GM19324 (cell line): ENCODE data around the gene ALKBH1.
"Not testable (repeated sequence)": the region's sequence is repeated elsewhere in the genome, so short reads cannot be mapped to it uniquely, and the experiment has no call there.

Experiments used
- ATAC-seq: cut with Tn5 transposase; IDR thresholded peaks from one replicate; pipeline ENCODE4 v1.9.1; 2021; ENCODE audit warnings: mild to moderate bottlenecking, moderate library complexity; ENCODE audit not compliant: unreplicated experiment, low FRiP score

Gene ALKBH1

GRCh38 chr14:77681196-77682157, 26.3 kb downstream of the ALKBH1 start:
- no peak for ATAC-seq

- ATAC-seq, result no peak
Measured at GRCh38 chr14:77674931-77675330, 32.9 kb downstream of the ALKBH1 start.

- no peak for ATAC-seq
Measured at GRCh38 chr14:77673193-77673592, 34.6 kb downstream of the ALKBH1 start.

GRCh38 chr14:77667331-77667730, 40.5 kb downstream of the ALKBH1 start:
- ATAC-seq, result no peak

GRCh38 chr14:77663293-77663692, 44.5 kb downstream of the ALKBH1 start:
- ATAC-seq, result no peak

- ATAC-seq, result not testable (repeated sequence)
Measured at GRCh38 chr14:77661562-77661961, 46.3 kb downstream of the ALKBH1 start.

- no peak for ATAC-seq
Measured at GRCh38 chr14:77660754-77661153, 47.1 kb downstream of the ALKBH1 start.

GRCh38 chr14:77659831-77660230, 48.0 kb downstream of the ALKBH1 start:
- ATAC-seq, result no peak

GRCh38 chr14:77657280-77657679, 50.5 kb downstream of the ALKBH1 start:
- ATAC-seq, result no peak

GRCh38 chr14:77654001-77654441, 53.8 kb downstream of the ALKBH1 start:
- no peak for ATAC-seq

GRCh38 chr14:77649326-77649725, 58.5 kb downstream of the ALKBH1 start:
- ATAC-seq, result no peak

GRCh38 chr14:77648520-77649200, 59.2 kb downstream of the ALKBH1 start:
- no peak for ATAC-seq

- no peak for ATAC-seq
Measured at GRCh38 chr14:77647853-77648252, 60.0 kb downstream of the ALKBH1 start.

GRCh38 chr14:77646907-77647306, 60.9 kb downstream of the ALKBH1 start:
- no peak for ATAC-seq

GRCh38 chr14:77645520-77646230, 62.1 kb downstream of the ALKBH1 start:
- ATAC-seq, result no peak

- ATAC-seq, result no peak
Measured at GRCh38 chr14:77642407-77642806, 65.4 kb downstream of the ALKBH1 start.

- ATAC-seq, result no peak
Measured at GRCh38 chr14:77641534-77642341, 66.1 kb downstream of the ALKBH1 start.

- no peak for ATAC-seq
Measured at GRCh38 chr14:77640756-77641533, 66.9 kb downstream of the ALKBH1 start.

- no peak for ATAC-seq
Measured at GRCh38 chr14:77638771-77639171, 69.1 kb downstream of the ALKBH1 start.
